ENCODE measurements around the gene DSCAM. TPM values are rescaled to one million over a fixed set of nuclear protein-coding genes. Genes with fewer than 3 reads are reported as not detected.

DSCAM gene
- total and polyA plus RNA-seq, 2 experiments from 2014 or later: 0.07 TPM; not detected in 1

- Mint-ChIP-seq H3K4me1 (no peaks in the 10 kb centered on the region), H3K4me3 (no peak overlapping the region), H3K27me3 (ENCODE audit: insufficient read depth, low read depth, poor library complexity) (no peaks in the 10 kb centered on the region), H3K27ac (no peak overlapping the region), H3K36me3 (ENCODE audit: low read depth) (no peaks in the 10 kb centered on the region), H3K9me3 (peaks cover 55% of the 10 kb centered on the region)
- ATAC-seq: peak; percentile 77
- no peak for TF ChIP-seq JUNB (IDR thresholded peaks at IDR 0.05; ENCODE audit: unreplicated experiment)
- peak; percentile 66 to 92 for TF ChIP-seq CTCF (conservative IDR thresholded peaks at IDR 0.05; ENCODE audit: low read depth in 2 of 2)
- TF ChIP-seq ZNF331 (CRISPR knock-in tag; IDR thresholded peaks at IDR 0.05; ENCODE audit: low read depth): no peak
- Histone ChIP-seq H3K36me3 (ENCODE audit: insufficient read depth) (no peaks in the 10 kb centered on the region), H3K27me3 (ENCODE audit: insufficient read depth) (no peaks in the 10 kb centered on the region), H3K27ac (ENCODE audit: low read depth) (no peak overlapping the region), H3K4me1 (ENCODE audit: insufficient read depth) (no peaks in the 10 kb centered on the region), H3K4me3 (no peak overlapping the region), H3K4me2 (no peak overlapping the region), H3F3A (replicated peaks; ENCODE audit: low read depth) (no peaks in the 10 kb centered on the region), H4K20me1 (replicated peaks; ENCODE audit: insufficient read depth) (no peaks in the 10 kb centered on the region), H3K79me2 (replicated peaks; ENCODE audit: insufficient read depth) (no peaks in the 10 kb centered on the region), H2AFZ (no peak overlapping the region), H3K9me2 (ENCODE audit: insufficient read depth) (no peaks in the 10 kb centered on the region)
- peak; percentile 75 for DNase-seq (ENCODE audit: low spot score)
Observed at GRCh38 chr21:40143822-40144525, 703.0 kb downstream of the DSCAM start.

- ATAC-seq (no peak), DNase-seq (ENCODE audit: low spot score) (no peak)
- no peaks in the 10 kb centered on the region for H3K4me1 ChIP-seq (ENCODE audit: insufficient read depth)
- Mint-ChIP-seq H3K9me3 (peaks cover 59% of the 10 kb centered on the region), H3K27me3 (ENCODE audit: insufficient read depth, low read depth, poor library complexity) (no peaks in the 10 kb centered on the region), H3K27ac (no peak overlapping the region), H3K4me1 (no peaks in the 10 kb centered on the region), H3K4me3 (no peak overlapping the region), H3K36me3 (ENCODE audit: low read depth) (no peaks in the 10 kb centered on the region)
- no peaks in the 10 kb centered on the region for H3K36me3 ChIP-seq (ENCODE audit: insufficient read depth)
- H3K27me3 ChIP-seq (ENCODE audit: insufficient read depth): no peaks in the 10 kb centered on the region
- no peak overlapping the region for H3K4me2 ChIP-seq
- no peak overlapping the region for H2AFZ ChIP-seq
- H3K4me3 ChIP-seq: no peak overlapping the region
- H4K20me1 ChIP-seq (replicated peaks; ENCODE audit: insufficient read depth): no peaks in the 10 kb centered on the region
- no peak overlapping the region for H3K27ac ChIP-seq (ENCODE audit: low read depth)
- H3K9me2 ChIP-seq (ENCODE audit: insufficient read depth): no peaks in the 10 kb centered on the region
- H3K79me2 ChIP-seq (replicated peaks; ENCODE audit: insufficient read depth): no peaks in the 10 kb centered on the region
- H3F3A ChIP-seq (replicated peaks; ENCODE audit: low read depth): no peaks in the 10 kb centered on the region
- TF ChIP-seq, protein P1, sequence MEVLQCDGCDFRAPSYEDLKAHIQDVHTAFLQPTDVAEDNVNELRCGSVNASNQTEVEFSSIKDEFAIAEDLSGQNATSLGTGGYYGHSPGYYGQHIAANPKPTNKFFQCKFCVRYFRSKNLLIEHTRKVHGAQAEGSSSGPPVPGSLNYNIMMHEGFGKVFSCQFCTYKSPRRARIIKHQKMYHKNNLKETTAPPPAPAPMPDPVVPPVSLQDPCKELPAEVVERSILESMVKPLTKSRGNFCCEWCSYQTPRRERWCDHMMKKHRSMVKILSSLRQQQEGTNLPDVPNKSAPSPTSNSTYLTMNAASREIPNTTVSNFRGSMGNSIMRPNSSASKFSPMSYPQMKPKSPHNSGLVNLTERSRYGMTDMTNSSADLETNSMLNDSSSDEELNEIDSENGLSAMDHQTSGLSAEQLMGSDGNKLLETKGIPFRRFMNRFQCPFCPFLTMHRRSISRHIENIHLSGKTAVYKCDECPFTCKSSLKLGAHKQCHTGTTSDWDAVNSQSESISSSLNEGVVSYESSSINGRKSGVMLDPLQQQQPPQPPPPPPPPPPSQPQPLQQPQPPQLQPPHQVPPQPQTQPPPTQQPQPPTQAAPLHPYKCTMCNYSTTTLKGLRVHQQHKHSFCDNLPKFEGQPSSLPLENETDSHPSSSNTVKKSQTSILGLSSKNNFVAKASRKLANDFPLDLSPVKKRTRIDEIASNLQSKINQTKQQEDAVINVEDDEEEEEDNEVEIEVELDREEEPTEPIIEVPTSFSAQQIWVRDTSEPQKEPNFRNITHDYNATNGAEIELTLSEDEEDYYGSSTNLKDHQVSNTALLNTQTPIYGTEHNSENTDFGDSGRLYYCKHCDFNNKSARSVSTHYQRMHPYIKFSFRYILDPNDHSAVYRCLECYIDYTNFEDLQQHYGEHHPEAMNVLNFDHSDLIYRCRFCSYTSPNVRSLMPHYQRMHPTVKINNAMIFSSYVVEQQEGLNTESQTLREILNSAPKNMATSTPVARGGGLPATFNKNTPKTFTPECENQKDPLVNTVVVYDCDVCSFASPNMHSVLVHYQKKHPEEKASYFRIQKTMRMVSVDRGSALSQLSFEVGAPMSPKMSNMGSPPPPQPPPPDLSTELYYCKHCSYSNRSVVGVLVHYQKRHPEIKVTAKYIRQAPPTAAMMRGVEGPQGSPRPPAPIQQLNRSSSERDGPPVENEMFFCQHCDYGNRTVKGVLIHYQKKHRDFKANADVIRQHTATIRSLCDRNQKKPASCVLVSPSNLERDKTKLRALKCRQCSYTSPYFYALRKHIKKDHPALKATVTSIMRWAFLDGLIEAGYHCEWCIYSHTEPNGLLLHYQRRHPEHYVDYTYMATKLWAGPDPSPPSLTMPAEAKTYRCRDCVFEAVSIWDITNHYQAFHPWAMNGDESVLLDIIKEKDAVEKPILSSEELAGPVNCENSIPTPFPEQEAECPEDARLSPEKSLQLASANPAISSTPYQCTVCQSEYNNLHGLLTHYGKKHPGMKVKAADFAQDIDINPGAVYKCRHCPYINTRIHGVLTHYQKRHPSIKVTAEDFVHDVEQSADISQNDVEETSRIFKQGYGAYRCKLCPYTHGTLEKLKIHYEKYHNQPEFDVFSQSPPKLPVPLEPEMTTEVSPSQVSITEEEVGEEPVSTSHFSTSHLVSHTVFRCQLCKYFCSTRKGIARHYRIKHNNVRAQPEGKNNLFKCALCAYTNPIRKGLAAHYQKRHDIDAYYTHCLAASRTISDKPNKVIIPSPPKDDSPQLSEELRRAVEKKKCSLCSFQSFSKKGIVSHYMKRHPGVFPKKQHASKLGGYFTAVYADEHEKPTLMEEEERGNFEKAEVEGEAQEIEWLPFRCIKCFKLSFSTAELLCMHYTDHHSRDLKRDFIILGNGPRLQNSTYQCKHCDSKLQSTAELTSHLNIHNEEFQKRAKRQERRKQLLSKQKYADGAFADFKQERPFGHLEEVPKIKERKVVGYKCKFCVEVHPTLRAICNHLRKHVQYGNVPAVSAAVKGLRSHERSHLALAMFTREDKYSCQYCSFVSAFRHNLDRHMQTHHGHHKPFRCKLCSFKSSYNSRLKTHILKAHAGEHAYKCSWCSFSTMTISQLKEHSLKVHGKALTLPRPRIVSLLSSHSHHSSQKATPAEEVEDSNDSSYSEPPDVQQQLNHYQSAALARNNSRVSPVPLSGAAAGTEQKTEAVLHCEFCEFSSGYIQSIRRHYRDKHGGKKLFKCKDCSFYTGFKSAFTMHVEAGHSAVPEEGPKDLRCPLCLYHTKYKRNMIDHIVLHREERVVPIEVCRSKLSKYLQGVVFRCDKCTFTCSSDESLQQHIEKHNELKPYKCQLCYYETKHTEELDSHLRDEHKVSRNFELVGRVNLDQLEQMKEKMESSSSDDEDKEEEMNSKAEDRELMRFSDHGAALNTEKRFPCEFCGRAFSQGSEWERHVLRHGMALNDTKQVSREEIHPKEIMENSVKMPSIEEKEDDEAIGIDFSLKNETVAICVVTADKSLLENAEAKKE (CRISPR knock-in tag; IDR thresholded peaks at IDR 0.05): no peak
- TF ChIP-seq ZNF114 (CRISPR knock-in tag; IDR thresholded peaks at IDR 0.05) (no peak), JUNB (IDR thresholded peaks at IDR 0.05; ENCODE audit: unreplicated experiment) (no peak), ZNF331 (CRISPR knock-in tag; IDR thresholded peaks at IDR 0.05; ENCODE audit: low read depth) (no peak), NANOG (IDR thresholded peaks at IDR 0.05; ENCODE audit: borderline replicate concordance) (no peak), STAT1 (IDR thresholded peaks at IDR 0.05; ENCODE audit: unreplicated experiment) (no peak), CREB1 (CRISPR knock-in tag; IDR thresholded peaks at IDR 0.05; ENCODE audit: low read depth) (no peak)
- TF ChIP-seq, protein P2, sequence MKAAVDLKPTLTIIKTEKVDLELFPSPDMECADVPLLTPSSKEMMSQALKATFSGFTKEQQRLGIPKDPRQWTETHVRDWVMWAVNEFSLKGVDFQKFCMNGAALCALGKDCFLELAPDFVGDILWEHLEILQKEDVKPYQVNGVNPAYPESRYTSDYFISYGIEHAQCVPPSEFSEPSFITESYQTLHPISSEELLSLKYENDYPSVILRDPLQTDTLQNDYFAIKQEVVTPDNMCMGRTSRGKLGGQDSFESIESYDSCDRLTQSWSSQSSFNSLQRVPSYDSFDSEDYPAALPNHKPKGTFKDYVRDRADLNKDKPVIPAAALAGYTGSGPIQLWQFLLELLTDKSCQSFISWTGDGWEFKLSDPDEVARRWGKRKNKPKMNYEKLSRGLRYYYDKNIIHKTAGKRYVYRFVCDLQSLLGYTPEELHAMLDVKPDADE (IDR thresholded peaks at IDR 0.05): no peak
Observed at GRCh38 chr21:40141621-40142020, 705.3 kb downstream of the DSCAM start.

Measured in GM23338 (cell line).